Liver (tissue), 3 donors: ENCODE results near the gene SUSD4.

Experiments
- CTCF ChIP-seq: fragments of 150-350 bp; IDR thresholded peaks from 2 replicates; pipeline ENCODE4 v1.5.1; 2017; ENCODE audit warnings: improper control_type of control experiment, low read depth, low read length; ENCODE audit not compliant: missing input control
- EGR1 ChIP-seq, 2 donors: IDR thresholded peaks; 2 replicates each; pipeline ENCODE4 v1.6.1; 2016 to 2018; ENCODE audit warnings: antibody characterized with exemption in 2 of 2, low read depth in 2 of 2
- TF ChIP-seq, protein P1 (sequence below): IDR thresholded peaks from 2 replicates; pipeline ENCODE4 v1.6.1; 2016; ENCODE audit warnings: antibody characterized with exemption
- donor health status: healthy.
- donor health status: healthy.

DNA sequence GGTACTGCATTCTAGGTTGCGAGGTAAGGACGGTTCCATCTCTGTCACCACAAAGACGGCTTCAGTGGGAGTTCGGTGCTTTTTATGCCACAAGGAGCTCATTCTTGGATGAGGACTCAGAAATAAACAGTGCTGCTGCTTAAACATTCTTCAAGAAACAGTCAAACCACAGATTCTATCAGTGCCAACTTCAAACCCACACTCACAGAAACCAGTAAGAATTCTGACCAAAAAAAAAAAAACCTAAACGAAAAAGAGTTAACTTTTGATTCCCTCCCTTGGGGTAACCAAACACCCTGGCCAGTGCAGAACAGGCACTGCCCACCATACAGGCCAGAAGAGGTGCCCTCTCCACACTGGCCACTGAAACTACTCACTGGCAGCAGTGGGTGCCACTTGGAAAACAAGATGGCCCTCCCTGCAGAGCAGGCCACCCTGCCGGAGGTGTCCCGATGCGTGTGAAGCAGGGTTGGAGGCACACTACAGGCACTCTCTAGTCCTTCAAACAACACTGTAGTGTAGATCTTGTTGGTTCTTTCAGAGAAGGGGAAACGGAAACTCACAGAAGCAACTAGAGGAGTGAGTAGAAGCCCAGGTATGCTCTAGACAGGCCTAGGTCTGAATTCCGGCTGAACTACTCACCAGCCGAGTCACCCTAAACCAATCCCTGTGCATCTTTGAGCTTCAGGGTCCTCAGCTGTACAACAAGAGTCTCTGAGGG lies 133.7 kb downstream of the SUSD4 start:
- no peak for TF ChIP-seq CTCF
- TF ChIP-seq EGR1 (IDR thresholded peaks at IDR 0.05; ENCODE audit: low read depth in 2 of 2), result no peak
- TF ChIP-seq, protein P1, sequence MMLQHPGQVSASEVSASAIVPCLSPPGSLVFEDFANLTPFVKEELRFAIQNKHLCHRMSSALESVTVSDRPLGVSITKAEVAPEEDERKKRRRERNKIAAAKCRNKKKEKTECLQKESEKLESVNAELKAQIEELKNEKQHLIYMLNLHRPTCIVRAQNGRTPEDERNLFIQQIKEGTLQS, result no peak
